ENCODE measurements around the gene CACNA1C.
A peak's percentile ranks its signal among the peaks of the same experiment; 100 is the strongest.

Gene CACNA1C

DNA sequence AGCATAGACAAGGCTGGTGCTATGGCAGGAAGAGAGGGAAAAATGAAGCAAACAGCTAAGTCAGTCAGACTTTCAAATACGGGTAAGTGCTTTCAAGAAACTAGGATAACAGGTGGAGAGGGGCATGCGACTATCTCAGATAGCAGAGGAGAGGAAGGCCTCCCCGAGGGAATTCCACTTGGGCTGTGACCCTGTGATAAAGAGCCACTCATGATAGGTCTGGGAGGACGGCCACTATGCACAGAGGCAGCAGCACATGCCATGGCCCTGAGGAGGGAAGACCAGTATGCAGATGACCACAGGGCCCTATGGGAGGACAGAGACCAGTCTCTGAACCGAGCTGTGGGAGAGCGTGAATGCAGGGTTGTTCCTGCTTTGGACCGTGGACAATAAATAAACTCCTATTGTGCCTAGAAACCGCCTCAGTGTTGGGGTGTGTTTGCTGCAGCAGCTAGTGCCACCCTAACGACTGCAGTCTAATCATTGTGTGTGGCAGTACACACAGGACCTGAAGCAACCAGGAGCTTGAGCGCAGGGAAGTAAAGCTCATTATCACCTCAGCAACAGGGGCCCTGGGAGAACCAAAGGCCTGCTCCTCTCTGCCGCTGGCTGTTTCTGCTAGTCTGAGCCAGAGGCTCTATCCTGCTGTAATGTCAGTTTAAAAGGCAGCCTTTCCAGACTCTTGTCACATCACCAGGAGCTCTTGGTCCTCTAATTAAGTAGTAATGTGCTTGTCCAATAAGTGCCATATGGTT is 119.1 kb downstream of the CACNA1C start:
- no peak for DNase-seq

DNA sequence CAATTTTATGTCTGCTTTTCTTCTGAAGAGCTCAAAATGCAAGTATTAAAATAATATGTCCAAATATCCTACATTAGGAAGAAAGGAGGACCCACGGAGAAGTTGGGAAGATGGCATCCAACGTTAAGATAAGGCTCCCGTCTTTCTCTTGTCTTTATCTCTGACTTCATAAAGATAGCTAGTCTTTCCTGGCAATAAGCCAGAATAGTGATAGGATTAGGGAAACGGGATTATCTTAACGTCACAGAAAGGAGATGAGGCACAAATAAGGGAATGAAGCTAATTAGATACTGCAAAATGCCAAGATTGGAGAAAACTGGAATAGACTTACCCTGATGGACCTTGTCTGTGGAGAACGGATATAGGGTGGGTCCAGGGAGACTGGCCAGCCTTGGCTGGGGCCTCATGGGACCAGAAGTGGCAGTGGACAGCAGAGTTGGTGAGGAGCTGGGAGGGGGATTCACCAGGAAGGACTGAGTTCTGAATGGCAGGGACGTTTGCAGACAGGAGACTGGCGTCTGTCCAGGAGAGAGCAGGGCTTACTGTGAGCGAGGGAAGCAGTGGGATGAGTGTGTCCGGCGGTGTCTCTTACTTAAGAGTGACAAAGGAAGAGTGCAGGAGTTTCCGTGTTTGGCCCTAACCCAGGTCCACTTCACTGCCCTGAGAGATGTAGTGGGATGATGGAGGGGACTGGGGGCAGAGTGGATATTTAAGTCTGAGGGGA is 119.9 kb downstream of the CACNA1C start:
- DNase-seq, result no peak

DNA sequence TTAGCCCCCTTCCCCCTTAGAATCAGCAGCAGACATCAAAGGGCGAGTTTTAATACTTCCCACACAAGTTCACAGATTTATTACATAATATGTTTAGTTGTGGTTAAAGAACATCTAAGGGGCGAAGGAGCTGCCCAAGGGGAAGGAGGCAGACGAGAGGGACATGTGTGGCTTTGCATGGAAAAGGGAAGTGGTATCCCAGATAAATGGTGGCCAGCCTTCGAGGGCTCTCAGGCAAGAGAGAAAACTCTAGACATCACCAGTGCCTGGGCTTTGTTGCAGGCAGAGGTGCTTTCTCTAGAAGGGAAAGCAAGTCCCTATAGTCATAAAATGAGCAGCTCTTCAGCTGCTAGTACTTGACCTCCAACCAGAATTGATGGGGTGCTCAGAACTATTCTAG is 121.2 kb downstream of the CACNA1C start:
- no peak for DNase-seq

DNA sequence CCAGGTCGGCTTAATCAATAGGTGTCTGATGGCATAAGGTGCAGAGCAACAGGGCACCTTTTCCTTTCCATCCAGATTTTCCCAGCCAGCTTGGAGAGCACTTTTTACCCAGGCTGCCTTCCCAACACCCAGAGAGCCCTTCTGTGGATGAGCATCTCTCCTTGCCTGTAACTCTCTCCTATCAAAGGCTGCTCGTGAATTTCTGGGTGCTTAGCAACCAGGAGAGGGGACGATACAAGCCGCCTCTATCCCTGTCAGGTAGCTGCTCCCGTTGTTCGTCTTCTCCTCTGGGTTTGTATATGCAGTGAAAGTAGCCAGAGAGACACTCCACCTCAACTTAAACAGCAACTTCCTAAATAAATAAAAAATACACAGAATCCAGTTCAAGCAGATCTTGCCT is 124.2 kb downstream of the CACNA1C start:
- no peak for DNase-seq

DNA sequence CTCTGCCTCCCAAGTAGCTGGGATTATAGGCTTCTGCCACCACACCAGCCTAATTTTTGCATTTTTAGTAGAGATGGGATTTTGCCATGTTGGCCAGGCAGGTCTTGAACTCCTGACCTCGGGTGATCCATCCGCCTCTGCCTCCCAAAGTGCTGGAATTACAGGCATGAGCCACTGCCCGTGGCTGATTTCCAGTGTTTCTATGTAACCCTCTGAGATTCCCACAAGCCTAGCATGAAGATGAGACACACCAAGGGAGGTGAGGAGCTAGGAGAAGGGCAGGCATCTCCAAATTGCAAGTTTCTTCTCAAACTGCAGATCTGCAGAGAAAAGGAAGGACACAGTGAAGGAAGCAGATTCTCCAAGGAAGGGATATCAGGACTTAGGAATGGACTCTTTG is 125.0 kb downstream of the CACNA1C start:
- DNase-seq, result no peak

GRCh38 chr12:2179058-2179457 is 126.3 kb downstream of the CACNA1C start:
- no peak for DNase-seq

DNA sequence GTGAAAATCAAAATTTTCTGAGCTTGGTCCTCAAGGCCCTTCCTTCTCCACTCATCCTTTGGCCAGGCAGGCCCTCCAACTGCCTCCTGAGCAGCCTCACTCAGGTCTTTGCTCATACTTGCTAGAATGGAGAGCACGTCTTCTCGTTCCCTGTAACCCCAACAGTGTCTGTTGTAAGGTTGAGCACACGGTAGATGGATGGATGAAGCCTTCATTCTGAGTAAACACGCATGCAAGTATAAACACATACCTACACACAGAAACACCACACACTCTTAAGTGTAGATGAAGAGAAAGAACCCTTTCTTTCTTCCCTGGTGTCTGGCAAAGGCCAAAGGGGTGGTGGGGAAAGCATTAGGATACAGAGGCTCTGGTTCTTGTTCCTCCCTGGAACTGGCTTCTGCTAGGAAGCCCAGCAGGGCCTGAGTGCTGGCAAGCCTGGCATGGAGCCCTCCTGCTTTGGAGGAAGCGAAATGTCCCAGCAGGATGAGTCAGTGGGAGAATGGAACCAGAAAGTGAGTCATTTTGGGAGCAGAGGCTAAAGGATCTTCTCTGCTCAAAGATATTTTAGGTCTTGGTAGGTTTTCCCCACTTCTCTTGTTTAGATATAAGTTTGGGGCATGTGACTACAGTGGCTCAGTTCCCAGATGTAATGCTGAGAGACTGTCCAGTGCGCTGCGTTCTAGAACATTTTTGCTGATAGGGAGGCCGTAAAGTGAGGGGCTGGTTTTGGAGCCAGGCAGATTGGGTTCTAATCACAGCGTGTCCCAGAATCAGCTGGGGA is 127.4 kb downstream of the CACNA1C start:
- DNase-seq, result peak in 5 of 14 donors; percentile 5 to 79 (median 22)

DNA sequence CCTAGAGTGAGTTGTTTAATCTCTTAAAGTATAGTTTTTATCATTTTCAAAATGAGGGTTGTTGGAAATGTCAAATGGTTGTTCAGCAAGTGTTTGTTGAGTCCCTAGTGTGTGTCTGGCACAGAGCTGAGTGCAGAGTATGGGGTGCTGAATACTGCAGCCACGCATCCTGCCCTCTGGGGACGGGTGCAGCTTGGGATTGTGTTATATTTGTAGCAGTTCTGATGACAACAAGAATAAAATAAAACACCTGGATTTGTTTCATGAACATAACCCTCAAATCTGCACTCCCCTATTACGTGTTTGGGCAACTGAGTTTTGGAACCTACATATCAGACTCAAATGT is 127.9 kb downstream of the CACNA1C start:
- no peak for DNase-seq

DNA sequence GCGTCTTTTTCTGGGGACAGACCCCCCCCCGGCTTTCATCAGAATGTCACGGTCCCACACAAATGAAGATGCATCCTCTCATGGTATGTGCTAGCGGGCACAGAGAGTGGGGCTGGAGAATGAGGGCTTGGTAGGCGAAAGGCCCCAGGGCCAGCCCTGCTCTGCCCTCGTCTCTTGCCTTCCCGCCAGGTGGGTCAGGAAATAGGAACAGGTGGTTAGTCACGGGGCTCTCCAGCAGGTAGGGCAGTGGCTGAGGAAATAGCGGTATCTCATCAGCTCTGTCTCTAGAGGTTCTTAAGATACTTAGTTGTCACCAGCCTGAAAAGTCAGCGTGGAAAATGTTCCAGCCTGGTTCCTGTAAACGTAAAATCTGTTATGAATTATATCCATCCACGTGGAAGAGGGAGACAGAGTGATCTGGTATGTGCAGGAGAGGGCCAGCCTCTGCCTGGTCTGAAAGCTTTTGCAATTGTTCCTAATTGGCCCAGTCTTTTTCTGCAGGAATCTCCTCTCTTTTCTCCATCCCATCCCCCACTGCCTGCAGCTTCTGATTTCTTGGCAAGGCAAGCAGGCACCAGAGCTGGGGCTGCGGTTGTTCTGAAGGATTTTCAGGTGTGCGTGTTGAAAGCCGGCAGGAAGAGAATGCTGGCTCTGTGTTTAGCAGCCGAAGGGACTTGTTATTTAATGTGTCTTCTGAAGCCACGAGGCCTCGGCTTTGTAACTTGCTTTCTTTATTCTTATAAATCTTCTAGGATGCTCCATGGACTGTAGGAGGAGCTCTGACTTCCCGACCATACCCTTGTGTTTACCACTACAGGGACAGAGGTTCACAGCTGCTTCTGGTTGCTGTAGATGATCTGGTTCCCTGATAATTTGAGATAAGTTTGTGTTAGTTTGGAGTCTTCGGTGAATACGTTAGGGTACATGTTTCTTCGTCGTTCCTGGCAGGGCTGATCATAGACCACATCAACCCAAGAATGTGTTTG is 131.1 kb downstream of the CACNA1C start:
- DNase-seq, result peak in 1 of 14 donors; percentile 21

DNA sequence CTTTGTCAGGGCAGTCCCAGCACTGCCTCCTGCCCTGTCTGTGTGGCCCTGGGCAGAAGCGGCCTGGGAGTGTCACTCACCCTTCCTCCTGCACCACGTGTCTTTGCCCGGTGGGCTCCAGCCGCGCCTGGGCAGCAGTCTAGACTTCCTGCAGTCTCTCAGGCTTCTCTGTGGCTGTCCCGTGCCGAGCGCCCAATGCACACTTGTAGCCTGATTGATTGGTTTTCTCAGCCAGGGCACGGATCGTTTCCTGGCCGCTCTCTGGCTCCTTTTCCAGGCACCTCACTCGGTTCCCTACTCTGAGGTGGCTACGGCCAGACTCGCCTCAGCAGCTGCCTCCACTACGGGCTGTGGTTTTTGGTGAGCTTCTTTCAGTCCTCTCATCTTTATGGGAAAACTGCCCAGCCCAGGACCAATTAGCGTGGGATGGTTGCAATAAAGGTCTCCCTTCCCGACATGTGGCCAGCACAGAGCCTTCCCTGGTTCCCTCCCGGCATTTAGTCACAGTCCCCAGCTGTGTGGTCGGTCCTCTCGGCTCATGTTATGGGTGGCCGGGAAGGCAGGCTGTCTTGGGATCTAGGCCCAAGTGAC is 133.1 kb downstream of the CACNA1C start:
- no peak for DNase-seq

- no peak for DNase-seq
These were observed 134.6 kb downstream of the CACNA1C start for GRCh38 chr12:2187195-2187945.

- no peak for DNase-seq
These were observed 137.3 kb downstream of the CACNA1C start for GRCh38 chr12:2190085-2190484.

DNA sequence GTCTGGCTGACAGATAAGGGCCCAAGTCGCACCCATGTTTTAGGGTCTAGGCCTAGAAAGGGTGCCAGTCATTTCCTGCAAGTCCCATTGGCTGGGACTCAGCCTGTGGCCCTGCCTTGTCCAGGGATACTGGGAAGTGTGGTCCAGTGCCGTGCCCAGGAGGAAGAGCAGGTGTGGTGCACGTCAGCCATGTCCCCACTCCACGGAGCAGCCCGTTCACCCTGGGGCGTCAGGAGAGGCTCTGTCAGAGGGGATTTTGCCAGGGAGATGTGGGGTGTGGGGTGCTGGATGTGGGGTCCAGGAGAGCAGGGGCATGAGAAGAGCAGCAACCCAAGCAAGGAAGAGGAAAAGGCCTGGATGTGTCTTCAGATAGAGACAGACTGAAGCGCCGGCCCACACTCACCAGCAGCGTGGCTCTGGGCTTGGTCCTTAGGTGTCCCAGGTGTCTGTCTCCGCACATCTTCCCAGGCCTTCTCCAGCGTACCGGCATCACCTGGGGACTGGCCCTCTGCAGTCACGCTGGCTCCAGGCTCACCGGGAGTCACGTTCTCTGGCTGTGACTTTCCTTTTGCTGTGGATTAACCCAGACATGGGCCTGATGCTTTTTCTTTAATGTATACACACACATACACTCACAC is 138.2 kb downstream of the CACNA1C start:
- no peak for DNase-seq

DNA sequence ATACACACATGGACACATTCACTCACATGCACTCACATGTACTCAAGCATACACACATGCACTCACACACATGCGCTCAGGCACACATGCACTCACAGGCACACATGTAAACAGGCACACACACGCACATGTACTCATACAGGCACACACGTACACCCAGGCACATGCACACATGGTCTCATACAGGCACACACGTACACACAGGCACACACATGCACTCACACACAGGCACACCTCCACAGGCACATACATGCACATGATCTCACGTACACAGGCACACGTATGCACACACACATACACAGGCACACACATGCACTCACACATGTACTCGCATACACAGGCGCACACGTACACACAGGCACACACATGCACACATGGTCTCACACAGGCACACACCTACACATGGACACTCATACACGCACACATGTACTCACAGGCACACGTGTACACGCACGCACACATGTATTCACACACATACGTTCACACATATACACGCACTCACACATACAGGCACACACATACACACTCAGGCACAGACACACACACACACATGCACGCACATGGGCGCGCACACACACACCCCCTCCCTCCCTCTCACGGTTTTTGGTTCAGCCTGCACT is 138.9 kb downstream of the CACNA1C start:
- DNase-seq, result no peak

DNA sequence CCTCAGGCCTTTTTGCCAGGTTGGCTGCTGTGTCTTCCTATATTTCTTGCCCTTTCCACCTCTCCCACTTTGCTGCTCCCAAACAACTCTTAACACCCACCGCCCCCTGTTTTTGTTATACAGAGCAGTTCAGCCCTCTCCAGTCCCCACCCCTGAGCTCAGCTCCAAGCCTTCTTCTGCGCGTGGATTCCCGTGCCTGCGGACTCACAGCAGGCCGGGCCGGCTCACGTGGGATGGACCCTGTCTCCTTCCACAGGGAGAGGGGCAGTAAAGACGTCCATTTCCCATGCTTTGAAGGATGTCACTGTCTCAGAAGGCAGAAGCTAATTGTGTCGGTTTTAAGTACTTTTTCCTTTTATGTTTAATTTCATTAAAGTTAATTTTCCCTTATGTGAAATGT is 139.4 kb downstream of the CACNA1C start:
- DNase-seq, result no peak

DNA sequence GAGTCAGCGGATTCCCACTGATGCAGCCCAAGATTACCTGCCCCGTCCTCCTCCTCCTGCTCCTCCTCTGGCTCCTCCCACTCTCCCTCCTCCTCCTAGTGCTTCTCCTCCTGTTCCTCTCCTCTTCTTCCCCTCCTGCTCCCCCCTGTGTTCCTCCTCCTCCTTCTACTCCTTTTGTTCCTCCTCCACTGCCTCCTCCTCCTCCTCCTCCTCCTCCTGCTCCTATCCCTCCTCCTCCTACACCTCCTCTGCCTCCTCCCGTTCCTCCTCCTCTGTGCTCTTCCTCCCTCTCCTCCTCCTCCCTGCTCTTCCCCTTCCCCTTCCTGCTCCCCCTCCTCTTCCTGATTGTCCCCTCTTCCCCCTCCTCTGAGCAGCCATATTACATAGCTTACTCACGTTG is 141.3 kb downstream of the CACNA1C start:
- DNase-seq, result no peak

- no peak for DNase-seq
These were observed 141.8 kb downstream of the CACNA1C start for GRCh38 chr12:2194571-2194970.

DNA sequence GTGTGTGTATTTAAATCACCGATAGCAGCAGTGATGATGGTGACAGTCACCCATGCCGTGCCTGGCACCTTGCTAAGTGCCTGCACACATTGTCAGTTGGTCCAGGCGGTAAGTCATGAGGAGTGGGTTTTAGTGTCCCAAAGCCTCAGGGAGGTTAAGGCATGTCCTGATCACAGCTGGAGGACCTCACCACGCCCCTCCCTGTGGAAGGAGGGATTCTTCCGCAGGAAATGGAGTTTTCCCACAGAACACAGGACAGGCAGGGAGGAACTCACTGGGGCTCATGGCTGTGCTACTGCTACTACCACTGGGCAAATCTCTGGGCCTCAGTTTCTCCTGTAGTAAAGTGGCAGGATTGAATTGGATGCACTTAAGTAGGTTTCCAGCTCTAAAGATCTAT is 142.3 kb downstream of the CACNA1C start:
- no peak for DNase-seq

DNA sequence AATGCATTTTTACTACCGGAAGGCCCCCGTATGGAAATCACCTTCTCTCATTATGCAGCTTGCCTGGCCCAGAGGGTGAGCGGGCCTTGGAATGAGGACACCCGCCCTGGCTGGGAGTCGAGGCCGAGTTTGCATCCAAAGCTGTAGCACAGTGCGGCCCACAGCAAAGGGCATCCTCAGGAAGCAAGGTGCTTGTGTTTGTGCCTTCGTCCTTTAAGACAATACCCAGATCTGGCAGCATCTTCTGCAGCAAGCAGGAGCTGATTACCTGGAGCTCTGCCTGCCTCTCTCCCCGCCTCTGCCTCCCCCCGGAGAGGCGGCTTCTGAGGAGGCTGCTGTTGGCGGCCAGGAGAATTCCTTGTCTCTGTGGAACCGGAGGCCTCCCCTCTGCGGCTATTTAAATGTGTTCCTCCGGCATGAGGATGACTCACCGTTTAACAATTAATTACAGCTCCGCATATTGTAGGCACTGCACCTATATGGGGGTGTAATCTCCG is 145.3 kb downstream of the CACNA1C start:
- DNase-seq, result peak in 1 of 14 donors; percentile 75

DNA sequence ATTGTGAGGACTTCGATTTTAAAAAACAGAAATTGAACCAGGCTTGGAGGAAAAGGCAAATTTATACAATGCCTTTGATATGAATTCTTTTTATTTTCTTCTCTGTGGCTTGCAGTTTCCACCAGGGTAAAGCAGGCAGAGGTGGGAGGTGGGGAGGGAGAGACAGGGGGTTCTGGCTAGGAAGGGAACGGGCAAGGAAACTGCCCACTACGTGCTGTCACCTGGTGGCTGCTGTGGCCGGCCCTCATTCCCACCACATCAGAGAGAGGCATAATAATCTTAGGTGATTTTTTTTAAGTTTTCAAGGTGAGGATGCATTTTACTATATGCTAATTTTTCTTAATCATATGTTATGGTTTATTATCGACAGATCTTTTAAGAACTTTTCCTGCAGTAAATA is 145.8 kb downstream of the CACNA1C start:
- DNase-seq, result no peak
